ENCODE measurements around the gene LRRC4.

- TF ChIP-seq POLR2A (IDR thresholded peaks at IDR 0.05): no peak
- TF ChIP-seq CTCF (IDR thresholded peaks at IDR 0.05): no peak
Measured at GRCh38 chr7:128066858-128067257, 35.6 kb upstream of the LRRC4 start.
